Astrocyte of the cerebellum (primary cell): Measurements from ENCODE around the gene MS4A14.

Experiments used
- DNase-seq: peaks from one replicate; pipeline ENCODE4 v3.0.0-alpha.2; 2011; ENCODE audit warnings: low read depth
- H3K4me3 ChIP-seq: 2 replicates; pipeline ENCODE4 v1.5.1; 2011; ENCODE audit warnings: mild to moderate bottlenecking, low read depth, low read length, moderate library complexity
- in situ Hi-C: cut with HindIII; loops from 2 replicates; pipeline ENCODE4 v1.10.0; 2017; ENCODE audit warnings: low sequenced_read_pairs
- TF ChIP-seq, protein P1 (sequence below): IDR thresholded peaks from 2 replicates; pipeline ENCODE4 v1.5.1; 2012; ENCODE audit warnings: low read length, low read depth, moderate library complexity, mild to moderate bottlenecking; ENCODE audit errors: missing control alignments

Gene MS4A14

GRCh38 chr11:60377401-60378136, 18.7 kb upstream of the MS4A14 start:
- no peak overlapping the region for H3K4me3 ChIP-seq
- TF ChIP-seq, protein P1, sequence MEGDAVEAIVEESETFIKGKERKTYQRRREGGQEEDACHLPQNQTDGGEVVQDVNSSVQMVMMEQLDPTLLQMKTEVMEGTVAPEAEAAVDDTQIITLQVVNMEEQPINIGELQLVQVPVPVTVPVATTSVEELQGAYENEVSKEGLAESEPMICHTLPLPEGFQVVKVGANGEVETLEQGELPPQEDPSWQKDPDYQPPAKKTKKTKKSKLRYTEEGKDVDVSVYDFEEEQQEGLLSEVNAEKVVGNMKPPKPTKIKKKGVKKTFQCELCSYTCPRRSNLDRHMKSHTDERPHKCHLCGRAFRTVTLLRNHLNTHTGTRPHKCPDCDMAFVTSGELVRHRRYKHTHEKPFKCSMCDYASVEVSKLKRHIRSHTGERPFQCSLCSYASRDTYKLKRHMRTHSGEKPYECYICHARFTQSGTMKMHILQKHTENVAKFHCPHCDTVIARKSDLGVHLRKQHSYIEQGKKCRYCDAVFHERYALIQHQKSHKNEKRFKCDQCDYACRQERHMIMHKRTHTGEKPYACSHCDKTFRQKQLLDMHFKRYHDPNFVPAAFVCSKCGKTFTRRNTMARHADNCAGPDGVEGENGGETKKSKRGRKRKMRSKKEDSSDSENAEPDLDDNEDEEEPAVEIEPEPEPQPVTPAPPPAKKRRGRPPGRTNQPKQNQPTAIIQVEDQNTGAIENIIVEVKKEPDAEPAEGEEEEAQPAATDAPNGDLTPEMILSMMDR: no peak
- no peak for DNase-seq
- in situ Hi-C loops: no loop called here

GRCh38 chr11:60378354-60378753, 17.9 kb upstream of the MS4A14 start, which contains the start of gene MS4A7:
TSS of gene MS4A7 (plus strand) at chr11:60378532. CDS start at chr11:60383142, 4,610 bp downstream.
- no peak within 1 kb of the TSS for H3K4me3 ChIP-seq
- TF ChIP-seq, protein P1: no peak
- DNase-seq: no peak
- in situ Hi-C loops: no loop called here

DNA sequence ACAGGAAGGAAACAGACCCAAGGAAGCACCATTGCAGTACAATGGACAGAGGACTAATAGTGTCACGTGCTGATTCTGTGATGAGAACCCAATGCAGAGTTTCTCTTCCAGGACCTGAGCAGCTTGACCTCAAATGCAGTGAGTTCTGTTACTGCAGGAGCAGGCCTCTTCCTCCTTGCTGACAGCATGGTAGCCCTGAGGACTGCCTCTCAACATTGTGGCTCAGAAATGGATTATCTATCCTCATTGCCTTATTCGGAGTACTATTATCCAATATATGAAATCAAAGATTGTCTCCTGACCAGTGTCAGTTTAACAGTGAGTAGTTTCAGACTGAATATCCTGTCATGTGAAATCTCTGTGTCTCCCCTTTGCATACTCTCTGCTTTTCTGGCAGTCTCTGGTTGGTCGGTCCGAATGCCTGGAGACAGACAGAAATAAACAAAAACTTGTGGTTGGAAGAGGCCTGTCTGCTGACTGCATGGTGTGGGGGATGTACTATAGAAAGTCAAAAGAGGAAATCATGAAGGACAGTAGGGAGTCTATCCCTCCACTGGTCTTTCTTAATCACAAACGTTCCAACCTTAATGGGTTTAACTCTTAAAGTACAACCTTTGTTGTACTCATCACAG, 6.9 kb upstream of the MS4A14 start:
- in situ Hi-C loops: no loop called here
- H3K4me3 ChIP-seq: no peak overlapping the region
- TF ChIP-seq, protein P1: no peak
- no peak for DNase-seq

GRCh38 chr11:60390419-60390818, 5.8 kb upstream of the MS4A14 start:
- H3K4me3 ChIP-seq: no peak overlapping the region
- TF ChIP-seq, protein P1: no peak
- DNase-seq: no peak
- in situ Hi-C loops: no loop called here

- no peak for DNase-seq
- in situ Hi-C loops: no loop called here
- TF ChIP-seq, protein P1: no peak
- H3K4me3 ChIP-seq: no peak overlapping the region
Measured at GRCh38 chr11:60392361-60392760, 3.9 kb upstream of the MS4A14 start.

DNA sequence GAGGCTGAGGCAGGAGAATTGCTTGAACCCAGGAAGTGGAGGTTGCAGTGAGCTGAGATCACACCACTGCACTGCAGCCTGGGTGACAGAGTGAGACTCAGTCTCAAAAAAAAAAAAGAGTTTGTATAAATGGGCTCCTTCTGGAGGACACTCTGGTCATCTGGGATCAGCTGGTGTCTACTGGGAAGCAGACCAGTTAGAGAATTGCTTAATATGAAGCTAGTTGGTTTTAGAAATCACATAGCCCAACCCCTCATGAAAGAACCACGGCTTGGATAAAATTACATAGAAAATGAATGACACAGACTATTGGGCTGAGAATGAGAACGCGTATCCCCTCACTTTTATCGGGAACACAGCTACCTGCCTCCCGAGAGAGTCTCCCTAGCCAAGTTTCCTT, 3.2 kb upstream of the MS4A14 start:
- TF ChIP-seq, protein P1: no peak
- no peak overlapping the region for H3K4me3 ChIP-seq
- DNase-seq: no peak
- in situ Hi-C loops: no loop called here
